ENCODE data around the gene ST7.

DNA sequence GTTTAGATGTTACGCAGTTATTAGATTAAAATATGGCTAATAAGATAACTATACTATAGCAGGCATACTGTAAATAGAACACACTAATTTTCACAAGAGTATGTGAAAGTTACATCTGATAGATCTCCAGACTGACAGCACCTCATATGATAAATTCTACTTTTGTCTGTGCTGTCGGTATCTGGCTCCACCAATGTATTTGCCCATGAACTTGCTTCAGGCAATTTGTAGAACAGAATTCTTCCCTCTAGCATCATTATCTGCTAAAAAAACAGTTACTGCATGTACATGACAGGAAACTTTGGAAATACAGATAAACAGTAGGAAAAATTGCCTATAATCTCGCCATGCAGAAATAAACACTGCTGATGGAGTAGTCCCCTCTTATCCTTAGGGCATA is 231.8 kb downstream of the ST7 start:
- TF ChIP-seq POLR2A (IDR thresholded peaks at IDR 0.05; ENCODE audit: extremely low read depth, insufficient read length) (no peak), MYC (IDR thresholded peaks at IDR 0.05; ENCODE audit: low read depth, low read length) (no peak)
- TF ChIP-seq, protein P1, sequence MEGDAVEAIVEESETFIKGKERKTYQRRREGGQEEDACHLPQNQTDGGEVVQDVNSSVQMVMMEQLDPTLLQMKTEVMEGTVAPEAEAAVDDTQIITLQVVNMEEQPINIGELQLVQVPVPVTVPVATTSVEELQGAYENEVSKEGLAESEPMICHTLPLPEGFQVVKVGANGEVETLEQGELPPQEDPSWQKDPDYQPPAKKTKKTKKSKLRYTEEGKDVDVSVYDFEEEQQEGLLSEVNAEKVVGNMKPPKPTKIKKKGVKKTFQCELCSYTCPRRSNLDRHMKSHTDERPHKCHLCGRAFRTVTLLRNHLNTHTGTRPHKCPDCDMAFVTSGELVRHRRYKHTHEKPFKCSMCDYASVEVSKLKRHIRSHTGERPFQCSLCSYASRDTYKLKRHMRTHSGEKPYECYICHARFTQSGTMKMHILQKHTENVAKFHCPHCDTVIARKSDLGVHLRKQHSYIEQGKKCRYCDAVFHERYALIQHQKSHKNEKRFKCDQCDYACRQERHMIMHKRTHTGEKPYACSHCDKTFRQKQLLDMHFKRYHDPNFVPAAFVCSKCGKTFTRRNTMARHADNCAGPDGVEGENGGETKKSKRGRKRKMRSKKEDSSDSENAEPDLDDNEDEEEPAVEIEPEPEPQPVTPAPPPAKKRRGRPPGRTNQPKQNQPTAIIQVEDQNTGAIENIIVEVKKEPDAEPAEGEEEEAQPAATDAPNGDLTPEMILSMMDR (IDR thresholded peaks at IDR 0.05; ENCODE audit: low read depth, low read length): no peak
- TF ChIP-seq, protein P2, sequence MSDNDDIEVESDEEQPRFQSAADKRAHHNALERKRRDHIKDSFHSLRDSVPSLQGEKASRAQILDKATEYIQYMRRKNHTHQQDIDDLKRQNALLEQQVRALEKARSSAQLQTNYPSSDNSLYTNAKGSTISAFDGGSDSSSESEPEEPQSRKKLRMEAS (IDR thresholded peaks at IDR 0.05; ENCODE audit: low read depth, low read length): no peak
